Measurements from ENCODE around the gene ABHD6.
"Not testable (repeated sequence)": the region's sequence is repeated elsewhere in the genome, so short reads cannot be mapped to it uniquely, and the experiment has no call there.

The ABHD6 gene

GRCh38 chr3:58260261-58260731 is 22.7 kb downstream of the ABHD6 start:
- H3K4me2 ChIP-seq (ENCODE audit: low read depth, low read length, poor library complexity, severe bottlenecking) = no peak overlapping the region
- no peaks in the 10 kb centered on the region for H3K36me3 ChIP-seq (ENCODE audit: low read length)
- H3K9ac ChIP-seq (ENCODE audit: low read length) = no peak overlapping the region
- H3F3A ChIP-seq (ENCODE audit: insufficient read depth) = no peaks in the 10 kb centered on the region
- H3K9me3 ChIP-seq (ENCODE audit: insufficient read depth, low read length) = no peaks in the 10 kb centered on the region
- TF ChIP-seq EZH2phosphoT487 (conservative IDR thresholded peaks at IDR 0.05; ENCODE audit: low read length) = no peak
- no peak for TF ChIP-seq CTCF (IDR thresholded peaks at IDR 0.05; ENCODE audit: insufficient read depth, low read length, poor library complexity, severe bottlenecking)
- H3K9me2 ChIP-seq (replicated peaks; ENCODE audit: insufficient read depth, low read length) = no peaks in the 10 kb centered on the region
- H3K4me3 ChIP-seq (ENCODE audit: insufficient read depth, low read length, poor library complexity, severe bottlenecking) = no peak overlapping the region
- no peaks in the 10 kb centered on the region for H4K20me1 ChIP-seq (ENCODE audit: low read depth, low read length)
- no peaks in the 10 kb centered on the region for H3K27me3 ChIP-seq (ENCODE audit: low read length)
- no peaks in the 10 kb centered on the region for H3K79me2 ChIP-seq (ENCODE audit: insufficient read depth, low read length)
- no peak overlapping the region for H3K27ac ChIP-seq (ENCODE audit: low read depth, low read length)
- no peak overlapping the region for H2AFZ ChIP-seq (ENCODE audit: low read depth, low read length, severe bottlenecking)

- Histone ChIP-seq H2AFZ (ENCODE audit: low read depth, low read length, severe bottlenecking) (no peak overlapping the region), H3K79me2 (ENCODE audit: insufficient read depth, low read length) (no peaks in the 10 kb centered on the region), H3K4me3 (ENCODE audit: insufficient read depth, low read length, poor library complexity, severe bottlenecking) (no peak overlapping the region), H3F3A (ENCODE audit: insufficient read depth) (no peaks in the 10 kb centered on the region), H3K27me3 (ENCODE audit: low read length) (no peaks in the 10 kb centered on the region), H3K9ac (ENCODE audit: low read length) (no peak overlapping the region), H3K9me2 (replicated peaks; ENCODE audit: insufficient read depth, low read length) (no peaks in the 10 kb centered on the region), H3K4me2 (ENCODE audit: low read depth, low read length, poor library complexity, severe bottlenecking) (no peak overlapping the region), H3K36me3 (ENCODE audit: low read length) (no peaks in the 10 kb centered on the region), H4K20me1 (ENCODE audit: low read depth, low read length) (no peaks in the 10 kb centered on the region), H3K9me3 (ENCODE audit: insufficient read depth, low read length) (no peaks in the 10 kb centered on the region), H3K27ac (ENCODE audit: low read depth, low read length) (no peak overlapping the region)
- no peak for TF ChIP-seq EZH2phosphoT487 (conservative IDR thresholded peaks at IDR 0.05; ENCODE audit: low read length)
- no peak for TF ChIP-seq CTCF (IDR thresholded peaks at IDR 0.05; ENCODE audit: insufficient read depth, low read length, poor library complexity, severe bottlenecking)
These were observed 23.1 kb downstream of the ABHD6 start for GRCh38 chr3:58260733-58261132.

GRCh38 chr3:58261954-58262666 is 24.5 kb downstream of the ABHD6 start:
- no peak overlapping the region for H3K9ac ChIP-seq (ENCODE audit: low read length)
- no peak overlapping the region for H3K4me2 ChIP-seq (ENCODE audit: low read depth, low read length, poor library complexity, severe bottlenecking)
- H3K9me3 ChIP-seq (ENCODE audit: insufficient read depth, low read length) = no peaks in the 10 kb centered on the region
- no peaks in the 10 kb centered on the region for H3K36me3 ChIP-seq (ENCODE audit: low read length)
- H3K27me3 ChIP-seq (ENCODE audit: low read length) = no peaks in the 10 kb centered on the region
- H3K27ac ChIP-seq (ENCODE audit: low read depth, low read length) = no peak overlapping the region
- H2AFZ ChIP-seq (ENCODE audit: low read depth, low read length, severe bottlenecking) = no peak overlapping the region
- no peaks in the 10 kb centered on the region for H4K20me1 ChIP-seq (ENCODE audit: low read depth, low read length)
- no peaks in the 10 kb centered on the region for H3K79me2 ChIP-seq (ENCODE audit: insufficient read depth, low read length)
- no peak for TF ChIP-seq EZH2phosphoT487 (conservative IDR thresholded peaks at IDR 0.05; ENCODE audit: low read length)
- H3K4me3 ChIP-seq (ENCODE audit: insufficient read depth, low read length, poor library complexity, severe bottlenecking) = no peak overlapping the region
- no peaks in the 10 kb centered on the region for H3K9me2 ChIP-seq (replicated peaks; ENCODE audit: insufficient read depth, low read length)
- no peaks in the 10 kb centered on the region for H3F3A ChIP-seq (ENCODE audit: insufficient read depth)

GRCh38 chr3:58266577-58266976 is 29.0 kb downstream of the ABHD6 start:
- no peak overlapping the region for H3K27ac ChIP-seq (ENCODE audit: low read depth, low read length)
- no peak overlapping the region for H3K4me3 ChIP-seq (ENCODE audit: insufficient read depth, low read length, poor library complexity, severe bottlenecking)
- no peaks in the 10 kb centered on the region for H3K36me3 ChIP-seq (ENCODE audit: low read length)
- no peaks in the 10 kb centered on the region for H3K79me2 ChIP-seq (ENCODE audit: insufficient read depth, low read length)
- no peak overlapping the region for H3K4me2 ChIP-seq (ENCODE audit: low read depth, low read length, poor library complexity, severe bottlenecking)
- no peak overlapping the region for H3K9ac ChIP-seq (ENCODE audit: low read length)
- no peak overlapping the region for H2AFZ ChIP-seq (ENCODE audit: low read depth, low read length, severe bottlenecking)
- no peaks in the 10 kb centered on the region for H4K20me1 ChIP-seq (ENCODE audit: low read depth, low read length)
- no peaks in the 10 kb centered on the region for H3K9me2 ChIP-seq (replicated peaks; ENCODE audit: insufficient read depth, low read length)
- no peaks in the 10 kb centered on the region for H3F3A ChIP-seq (ENCODE audit: insufficient read depth)
- TF ChIP-seq CTCF (IDR thresholded peaks at IDR 0.05; ENCODE audit: insufficient read depth, low read length, poor library complexity, severe bottlenecking) = no peak
- no peak for TF ChIP-seq EZH2phosphoT487 (conservative IDR thresholded peaks at IDR 0.05; ENCODE audit: low read length)
- no peaks in the 10 kb centered on the region for H3K27me3 ChIP-seq (ENCODE audit: low read length)
- no peaks in the 10 kb centered on the region for H3K9me3 ChIP-seq (ENCODE audit: insufficient read depth, low read length)

GRCh38 chr3:58267543-58267942 is 30.0 kb downstream of the ABHD6 start:
- H3K36me3 ChIP-seq (ENCODE audit: low read length); H3K9ac ChIP-seq (ENCODE audit: low read length); H3K4me2 ChIP-seq (ENCODE audit: low read depth, low read length, poor library complexity, severe bottlenecking); H3F3A ChIP-seq (ENCODE audit: insufficient read depth); H4K20me1 ChIP-seq (ENCODE audit: low read depth, low read length); H3K9me2 ChIP-seq (replicated peaks; ENCODE audit: insufficient read depth, low read length); H3K27me3 ChIP-seq (ENCODE audit: low read length); H3K4me3 ChIP-seq (ENCODE audit: insufficient read depth, low read length, poor library complexity, severe bottlenecking); H3K79me2 ChIP-seq (ENCODE audit: insufficient read depth, low read length); H3K27ac ChIP-seq (ENCODE audit: low read depth, low read length); H3K9me3 ChIP-seq (ENCODE audit: insufficient read depth, low read length); H2AFZ ChIP-seq (ENCODE audit: low read depth, low read length, severe bottlenecking): not testable (repeated sequence)

Data from SU-DHL-6 (cell line).